Fibroblast of mammary gland (primary cell): Measurements from ENCODE around the gene ATP6V0C.

Source experiments
- DNase-seq: peaks from one replicate; pipeline ENCODE4 v3.0.0-alpha.2; 2010; ENCODE audit warnings: low read depth
- H3K4me3 ChIP-seq: 2 replicates; pipeline ENCODE4 v1.5.1; 2011; ENCODE audit warnings: low read depth, mild to moderate bottlenecking, low read length, moderate library complexity; ENCODE audit not compliant: control insufficient read depth
- CTCF ChIP-seq: conservative IDR thresholded peaks from 2 replicates; pipeline ENCODE4 v1.5.1; 2011; ENCODE audit warnings: low read depth, low read length, inconsistent platforms; ENCODE audit not compliant: control insufficient read depth, insufficient read depth

The ATP6V0C gene

GRCh38 chr16:2486645-2487516, 26.9 kb upstream of the ATP6V0C start:
- DNase-seq = no peak
- H3K4me3 ChIP-seq = no peak overlapping the region
- TF ChIP-seq CTCF = no peak

GRCh38 chr16:2487517-2487842, 26.3 kb upstream of the ATP6V0C start:
- no peak for TF ChIP-seq CTCF
- no peak for DNase-seq
- H3K4me3 ChIP-seq = no peak overlapping the region

GRCh38 chr16:2487903-2488531, 25.7 kb upstream of the ATP6V0C start:
- no peak overlapping the region for H3K4me3 ChIP-seq
- DNase-seq = no peak
- TF ChIP-seq CTCF = no peak

- no peak for TF ChIP-seq CTCF
- no peak overlapping the region for H3K4me3 ChIP-seq
- DNase-seq = no peak
Measured at GRCh38 chr16:2489581-2489980, 24.2 kb upstream of the ATP6V0C start.

- no peak for TF ChIP-seq CTCF
- H3K4me3 ChIP-seq = no peak overlapping the region
- DNase-seq = no peak
Measured at GRCh38 chr16:2490190-2491105, 23.3 kb upstream of the ATP6V0C start.

- no peak overlapping the region for H3K4me3 ChIP-seq
- TF ChIP-seq CTCF = no peak
- no peak for DNase-seq
Measured at GRCh38 chr16:2492292-2492691, 21.5 kb upstream of the ATP6V0C start.
